Cardiac septum (tissue), 1 donor: ENCODE results near the gene MYCL. TPM values are rescaled to one million over a fixed set of nuclear protein-coding genes. Genes with fewer than 3 reads are reported as not detected.

Experiments
- DNase-seq: peaks from one replicate; pipeline ENCODE4 v3.0.0-alpha.2; 2020; ENCODE audit warnings: low spot score
- intact Hi-C: fragments of 100-400 bp; cut with DNase I; formaldehyde crosslinking; loops from one replicate; pipeline ENCODE4 v1.14.0; 2022
- long read RNA-seq: library from polyadenylated mRNA; unstranded; transcript quantifications from one replicate; pipeline ENCODE4 v2.0.0, GENCODE V29; 2021
- total RNA-seq: library from RNA; stranded (reverse); fragmentation: NEBNext Ultra II Directional; extraction: Animal tissue kit (Norgen Biotek cat#: 25700); gene quantifications from one replicate; pipeline ENCODE4 v1.2.1, GENCODE V29; 2021
- donor health status: DM: no; HTN: no; CAD: no.

Gene MYCL, protein sequence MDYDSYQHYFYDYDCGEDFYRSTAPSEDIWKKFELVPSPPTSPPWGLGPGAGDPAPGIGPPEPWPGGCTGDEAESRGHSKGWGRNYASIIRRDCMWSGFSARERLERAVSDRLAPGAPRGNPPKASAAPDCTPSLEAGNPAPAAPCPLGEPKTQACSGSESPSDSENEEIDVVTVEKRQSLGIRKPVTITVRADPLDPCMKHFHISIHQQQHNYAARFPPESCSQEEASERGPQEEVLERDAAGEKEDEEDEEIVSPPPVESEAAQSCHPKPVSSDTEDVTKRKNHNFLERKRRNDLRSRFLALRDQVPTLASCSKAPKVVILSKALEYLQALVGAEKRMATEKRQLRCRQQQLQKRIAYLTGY
- total RNA-seq, result 0.35 TPM
- long read RNA-seq, partial matches to known transcripts, result 0 of 3 reads
- long read RNA-seq, other reads (novel, unspliced or antisense), result 0 of 3 reads

DNA sequence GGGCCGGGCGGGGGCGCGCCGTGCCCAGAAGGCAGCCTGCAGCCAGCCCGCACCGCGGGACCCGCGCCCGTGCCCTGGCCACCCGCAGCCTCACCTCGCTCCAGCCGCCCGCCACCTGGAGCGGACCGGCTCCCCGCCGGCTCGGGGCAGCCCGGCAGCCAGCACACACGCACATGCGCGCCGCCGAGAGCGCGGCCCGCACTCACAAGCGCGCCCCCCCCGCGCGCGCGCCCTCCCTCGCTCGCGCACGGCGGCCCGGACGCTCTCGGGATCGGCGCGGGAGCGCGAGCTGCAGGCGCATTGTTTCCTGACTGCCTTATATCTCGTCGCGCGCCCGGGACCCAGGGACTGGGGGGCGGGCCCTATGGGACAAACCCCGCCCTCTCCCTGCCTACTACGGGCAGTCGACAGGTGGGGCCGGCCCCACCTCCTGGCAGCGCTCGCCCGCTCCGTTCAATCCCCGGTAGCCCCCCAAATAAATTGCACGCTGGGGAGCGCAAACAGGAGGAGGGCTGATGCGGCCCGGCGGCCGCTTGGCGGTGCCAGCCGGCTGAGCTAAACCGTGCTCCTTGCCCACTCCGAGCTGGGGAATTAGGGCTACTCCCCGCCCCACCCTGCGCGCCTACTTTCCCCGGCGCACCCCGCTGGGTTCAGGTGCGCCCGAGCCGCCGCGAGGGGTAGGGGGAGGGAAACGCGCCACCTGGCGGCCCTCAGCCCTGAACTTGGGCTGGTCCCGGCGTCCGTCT is at the start of gene MYCL:
MYCL (minus strand) TSS at position 204 of the 746 bp plus-strand sequence. CDS start 483 bp downstream, outside the sequence.
- intact Hi-C loops, result loop anchor here (2.0 to 5.0 kb wide), 2 partner anchors 55 to 87 kb away; no protein-coding TSS in a partner anchor
- DNase-seq, result peak; percentile 88

DNA sequence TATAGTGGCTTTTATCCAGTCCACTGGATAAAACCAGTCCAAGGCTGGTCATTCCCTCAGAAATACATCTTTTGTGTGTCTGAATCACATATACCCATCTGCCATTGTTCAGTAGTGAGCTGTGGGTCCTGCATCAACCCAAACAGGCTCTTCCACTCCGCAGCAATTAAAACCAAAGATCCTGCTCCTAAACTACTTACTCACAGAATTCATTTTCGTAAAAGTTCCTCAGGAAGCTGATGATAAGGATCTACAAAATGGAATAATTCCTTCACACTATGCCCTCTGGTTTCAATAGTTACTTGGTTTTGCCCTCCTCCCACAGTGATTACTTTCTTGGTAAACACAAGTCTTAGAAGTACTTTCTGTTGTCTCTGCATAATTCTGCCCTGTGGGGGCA is 48.2 kb upstream of the MYCL start:
- no peak for DNase-seq
- intact Hi-C loops, result no loop called here

DNA sequence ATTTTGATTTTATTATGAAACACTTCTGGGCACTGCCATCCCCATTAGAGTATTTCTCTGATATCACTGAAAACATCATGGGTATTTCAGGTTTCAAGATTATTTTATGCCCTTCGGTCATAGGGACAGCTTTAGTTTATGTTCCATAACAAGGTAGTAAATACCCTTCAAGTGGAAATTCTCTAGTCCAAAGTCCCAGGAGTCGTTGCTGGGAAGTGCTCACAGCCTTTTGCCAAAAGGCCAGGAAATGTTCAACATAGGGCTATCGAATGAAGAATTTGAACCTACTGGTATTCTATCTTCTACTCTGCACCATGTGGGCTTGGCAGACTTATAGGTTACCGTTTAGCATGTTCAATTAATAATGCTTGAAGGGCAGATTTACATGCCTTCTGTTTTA is 45.5 kb upstream of the MYCL start:
- DNase-seq, result no peak
- intact Hi-C loops, result no loop called here

DNA sequence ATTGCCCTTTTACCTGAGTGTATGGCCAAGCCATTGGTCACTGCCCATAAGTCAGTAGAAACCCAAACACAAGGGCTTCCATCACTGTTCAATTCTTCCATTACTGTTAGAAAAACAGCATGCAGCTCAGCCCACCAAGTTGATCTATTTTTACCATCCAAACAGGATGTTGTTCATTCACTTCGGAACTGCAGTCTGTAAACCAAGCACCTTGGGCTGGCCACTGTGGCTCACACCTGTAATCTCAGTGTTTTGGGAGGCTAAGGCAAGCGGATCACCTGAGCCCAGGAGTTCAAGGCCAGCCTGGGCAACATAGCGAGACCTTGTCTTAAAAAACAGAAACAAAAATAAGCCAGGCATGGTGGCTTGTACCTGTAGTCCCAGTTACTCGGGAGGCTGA is 44.5 kb upstream of the MYCL start:
- DNase-seq, result no peak
- intact Hi-C loops, result no loop called here

DNA sequence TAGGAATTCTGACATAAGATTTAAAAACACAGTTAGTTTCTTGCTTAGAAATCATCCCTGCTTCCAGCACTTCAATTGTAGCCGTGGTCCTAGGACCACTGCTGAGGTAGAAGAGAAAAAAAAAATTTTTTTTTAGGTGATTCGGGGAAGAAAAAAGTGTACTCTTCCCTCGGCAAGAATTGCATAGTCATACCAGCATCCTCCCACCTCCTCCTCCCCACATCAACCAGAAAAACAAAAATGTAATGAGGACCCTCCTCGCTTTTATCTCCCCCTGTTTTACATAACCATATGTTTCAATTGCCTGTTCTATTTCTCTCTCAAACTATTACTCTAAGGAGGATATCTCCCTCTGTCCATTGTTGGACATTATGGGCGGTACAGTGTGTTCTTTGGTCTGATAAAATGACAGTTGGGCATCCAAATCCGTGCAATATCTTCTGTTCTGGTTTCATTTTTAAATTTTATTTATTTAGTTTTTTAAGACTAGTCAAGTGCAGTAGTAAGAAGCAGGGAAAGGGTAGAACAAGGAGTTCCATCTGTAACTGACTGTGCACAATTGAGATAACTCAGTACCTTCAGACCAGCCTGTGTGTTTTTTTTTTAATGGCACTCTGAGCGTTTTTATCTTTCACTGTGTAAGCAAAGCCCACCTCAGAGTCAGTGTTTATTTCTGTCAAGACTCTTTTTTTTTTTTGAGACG is 42.8 kb upstream of the MYCL start:
- no peak for DNase-seq
- intact Hi-C loops, result no loop called here

DNA sequence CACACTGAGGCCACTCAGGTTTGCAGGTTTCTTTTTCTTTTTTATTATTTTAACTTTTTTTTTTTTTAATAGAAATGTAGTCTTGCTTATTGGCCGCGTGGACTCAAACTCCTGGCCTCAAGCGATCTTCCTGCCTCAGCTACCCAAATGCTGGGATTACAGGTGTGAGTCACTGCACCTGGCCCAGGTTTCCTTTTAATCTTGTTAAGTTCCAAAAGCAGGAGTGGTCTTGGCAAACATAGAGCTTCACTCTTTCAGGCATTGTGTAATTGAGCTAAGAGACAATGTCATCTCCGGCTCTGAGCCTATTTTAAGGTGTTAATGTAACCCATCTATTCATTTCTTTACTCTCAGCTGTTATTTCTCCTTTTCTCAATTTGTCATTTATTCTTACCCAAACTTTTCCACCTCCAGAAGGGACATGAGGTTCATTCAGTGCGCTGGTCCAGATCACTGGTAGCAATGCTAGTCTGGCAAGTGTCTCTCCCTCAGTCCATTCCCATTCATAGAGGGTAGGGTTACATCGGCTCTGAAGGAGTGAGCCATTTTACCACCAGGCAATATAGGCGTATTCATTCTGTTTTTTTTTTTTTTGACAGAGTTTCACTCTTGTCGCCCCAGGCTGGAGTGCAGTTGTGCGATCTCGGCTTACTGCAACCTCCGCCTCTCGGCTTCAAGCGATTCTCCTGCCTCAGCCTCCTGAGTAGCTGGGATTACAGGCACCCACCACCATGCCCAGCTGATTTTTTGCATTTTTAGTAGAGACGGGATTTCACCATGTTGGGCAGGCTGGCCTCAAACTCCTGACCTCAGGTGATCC is 42.0 kb upstream of the MYCL start:
- intact Hi-C loops, result no loop called here
- DNase-seq, result no peak

DNA sequence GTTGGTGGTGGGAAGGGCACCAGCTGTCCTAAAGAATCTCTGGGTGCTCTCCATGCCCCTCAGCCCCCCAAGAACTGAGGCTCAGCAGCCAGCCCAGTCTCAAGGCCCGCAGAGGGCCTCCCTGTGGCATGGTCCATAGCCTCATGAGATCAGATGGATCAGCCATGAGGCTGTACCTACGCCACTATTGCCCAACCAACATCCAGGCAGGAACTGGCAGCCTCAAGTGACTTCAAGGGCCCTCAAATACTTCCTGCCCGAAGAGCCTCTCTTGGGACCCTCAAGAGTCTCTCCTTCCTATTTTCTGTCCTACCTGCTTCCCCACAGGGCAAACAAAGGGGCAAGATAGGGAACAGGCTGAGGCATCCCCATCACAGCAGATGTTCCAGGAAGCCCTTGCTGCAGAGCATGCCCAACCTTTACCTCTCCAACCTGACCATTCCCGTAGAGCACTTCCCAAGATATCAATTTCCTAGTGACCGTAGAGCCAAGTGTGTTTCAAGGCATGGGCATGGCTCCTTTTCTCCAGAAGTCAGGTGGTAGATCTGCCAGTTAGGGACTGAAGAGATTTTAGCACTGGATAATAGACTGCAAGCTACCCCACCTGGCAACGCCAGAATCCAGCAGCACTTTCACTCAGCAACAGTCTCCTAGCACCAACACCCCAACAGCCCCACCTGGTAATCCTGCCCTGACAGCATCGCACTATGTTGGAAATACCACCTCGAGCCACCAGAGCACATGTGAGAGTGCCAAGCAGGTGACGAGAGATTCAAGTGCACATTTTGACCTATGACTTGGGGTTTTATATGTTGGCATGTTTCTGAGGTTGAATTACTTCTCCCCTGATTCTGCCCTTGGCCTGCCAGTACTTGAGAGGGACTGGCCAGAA is 39.5 kb upstream of the MYCL start:
- intact Hi-C loops, result no loop called here
- DNase-seq, result no peak

DNA sequence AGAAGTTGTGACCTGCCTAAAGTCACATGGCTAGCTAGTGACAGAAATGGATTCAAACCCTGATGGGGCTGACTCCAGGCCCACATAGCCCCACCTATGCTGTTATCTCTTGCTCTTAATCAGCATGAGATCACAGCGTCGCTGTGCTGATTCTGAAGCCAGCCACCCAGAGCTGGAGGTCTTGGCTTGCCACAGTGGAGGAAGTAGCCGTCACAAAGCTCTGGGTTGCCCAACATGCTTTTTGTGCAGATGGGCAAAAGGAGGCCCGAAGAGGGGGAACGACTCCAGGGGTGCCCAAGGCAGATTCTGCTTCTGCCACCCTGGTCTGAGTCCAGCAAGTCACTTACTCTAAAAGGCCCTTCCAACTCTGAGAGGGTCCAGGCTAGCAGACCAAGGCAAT is 38.5 kb upstream of the MYCL start:
- peak; percentile 83 for DNase-seq
- intact Hi-C loops, result no loop called here

DNA sequence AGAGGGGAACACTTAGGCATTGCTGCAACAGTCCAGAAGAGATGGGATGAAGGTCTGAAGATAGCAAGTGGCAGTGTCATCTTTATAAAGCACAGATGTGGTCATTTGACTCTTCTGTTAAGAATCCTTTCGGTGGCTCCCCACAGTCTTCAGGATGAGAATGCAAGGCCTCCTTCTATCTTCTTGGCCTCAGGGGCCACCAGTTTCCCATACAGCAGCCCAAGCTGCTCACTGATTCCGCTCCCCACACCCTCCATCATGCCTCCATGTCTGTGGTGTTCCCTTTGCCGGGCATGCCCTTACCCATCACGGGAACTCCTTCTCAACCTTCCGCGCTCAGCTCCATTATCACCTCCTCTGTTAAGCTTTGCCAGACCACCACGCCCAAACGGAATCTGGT is 37.1 kb upstream of the MYCL start:
- intact Hi-C loops, result no loop called here
- DNase-seq, result no peak

DNA sequence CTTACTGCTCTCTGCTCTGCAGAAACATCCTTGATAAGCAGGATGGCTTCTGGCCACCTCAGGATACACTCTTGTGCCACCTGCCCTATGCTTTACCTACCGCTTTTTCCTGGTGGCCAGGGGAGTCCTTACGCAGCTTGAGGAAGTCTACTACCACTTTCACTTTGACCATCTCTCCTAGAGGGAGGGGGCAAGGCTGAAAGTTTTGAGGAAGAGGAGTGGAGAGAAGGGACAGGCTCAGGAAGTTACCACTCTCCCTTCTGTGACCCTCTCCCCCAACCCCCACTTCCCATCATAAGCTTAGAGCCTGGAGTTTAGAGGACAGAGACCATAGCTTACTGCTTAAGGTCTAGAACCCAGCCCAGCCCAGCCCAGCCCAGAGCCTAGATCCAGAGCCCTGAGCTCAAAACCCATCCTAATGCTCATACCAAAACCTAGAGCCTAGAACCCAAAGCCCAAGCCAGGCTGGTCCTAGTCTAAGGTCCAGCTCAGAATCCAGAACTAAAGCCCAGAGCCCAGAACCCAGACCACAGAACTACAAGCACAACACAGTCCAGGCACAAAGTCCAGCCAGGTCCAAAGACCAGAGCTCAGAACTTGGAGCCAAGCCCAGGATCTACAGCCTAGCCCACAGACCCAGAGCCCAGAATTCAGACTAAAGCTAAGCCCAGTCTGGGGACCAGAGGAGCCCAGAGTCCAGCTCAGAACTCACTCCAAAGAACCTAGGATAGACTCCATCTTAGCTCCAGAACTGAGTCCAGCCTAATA is 35.2 kb upstream of the MYCL start:
- intact Hi-C loops, result no loop called here
- DNase-seq, result no peak

DNA sequence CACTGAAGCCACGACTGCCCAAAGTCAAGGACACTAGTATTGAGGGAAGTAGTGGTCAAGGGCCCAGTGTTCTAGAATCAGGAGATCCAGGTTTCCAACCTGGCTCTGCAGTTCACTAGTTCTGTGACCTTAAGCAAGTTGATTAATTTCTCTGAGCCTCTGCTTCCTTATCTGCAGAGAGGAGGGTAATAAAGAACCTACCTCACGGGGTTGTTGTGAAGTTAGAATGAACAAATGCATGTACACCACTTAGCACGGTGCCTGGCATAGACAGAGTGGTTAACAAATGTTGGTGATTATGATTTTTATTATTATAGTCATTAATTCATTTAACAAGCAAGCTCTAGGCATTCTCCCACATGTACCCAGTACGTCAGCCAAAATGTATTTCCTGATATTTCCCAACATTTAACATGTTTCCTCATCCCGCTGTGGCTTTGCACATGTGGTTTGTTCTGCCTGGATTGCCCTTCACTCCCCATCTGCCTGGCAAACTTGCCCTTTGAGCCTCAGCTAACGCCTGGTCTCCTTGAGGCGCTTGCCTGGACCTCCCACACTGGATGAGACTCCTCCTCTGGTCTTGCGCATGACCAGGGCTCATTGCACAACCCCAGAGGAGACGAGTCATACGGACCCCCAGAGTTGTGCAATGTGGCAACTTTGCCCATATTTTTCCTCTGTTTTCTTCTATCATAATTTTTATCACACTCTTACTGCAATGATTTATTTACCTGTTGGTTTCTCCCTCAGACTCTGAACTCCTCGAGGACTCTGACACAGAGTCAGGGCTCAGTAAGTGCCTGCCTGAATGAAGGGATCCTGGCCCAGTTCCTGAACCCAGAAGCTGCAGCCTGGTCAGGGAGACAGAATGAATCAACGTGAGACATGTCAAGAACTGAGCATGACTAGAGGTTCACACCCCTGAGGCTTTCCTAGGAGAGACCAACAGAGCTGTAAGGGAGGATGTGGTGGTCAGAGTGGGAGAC is 32.5 kb upstream of the MYCL start:
- intact Hi-C loops, result no loop called here
- DNase-seq, result peak; percentile 84

DNA sequence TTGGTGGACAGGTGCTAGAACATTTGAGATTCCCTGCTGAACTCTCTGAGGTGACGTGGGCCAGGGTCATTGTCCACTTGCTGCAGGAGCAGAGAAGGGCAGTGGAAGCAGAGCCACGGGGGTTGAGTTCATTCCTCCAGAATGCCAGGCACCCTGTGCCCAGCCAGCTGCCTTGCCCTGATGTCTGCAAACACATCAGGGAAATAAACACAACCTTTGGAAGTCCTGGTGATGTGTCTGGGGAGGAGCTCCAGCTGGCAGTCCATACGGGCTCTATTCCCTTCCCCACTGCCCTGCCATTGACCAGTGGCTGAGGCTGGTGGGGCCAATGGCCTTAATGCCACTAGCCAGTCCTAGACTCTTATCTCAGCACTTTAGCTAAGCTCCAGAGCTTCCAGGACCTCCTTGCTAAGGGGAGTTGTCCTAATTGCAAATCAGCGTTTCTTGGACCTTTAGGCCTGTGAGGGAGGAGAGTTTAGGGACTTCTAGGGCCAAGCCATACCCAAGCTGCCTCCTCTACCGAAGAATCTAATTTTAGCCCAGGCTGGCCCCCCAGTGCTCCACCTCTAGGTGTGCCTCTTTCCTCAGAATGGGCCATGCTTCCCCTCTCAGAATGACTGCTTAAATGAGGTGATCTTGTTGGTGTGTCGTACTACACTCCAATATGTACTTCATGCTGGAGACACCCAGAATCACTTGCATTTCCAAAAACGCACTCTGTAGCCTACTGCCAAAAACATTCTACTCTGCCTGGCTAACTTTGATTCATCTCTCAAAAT is 27.3 kb upstream of the MYCL start:
- intact Hi-C loops, result no loop called here
- DNase-seq, result no peak

DNA sequence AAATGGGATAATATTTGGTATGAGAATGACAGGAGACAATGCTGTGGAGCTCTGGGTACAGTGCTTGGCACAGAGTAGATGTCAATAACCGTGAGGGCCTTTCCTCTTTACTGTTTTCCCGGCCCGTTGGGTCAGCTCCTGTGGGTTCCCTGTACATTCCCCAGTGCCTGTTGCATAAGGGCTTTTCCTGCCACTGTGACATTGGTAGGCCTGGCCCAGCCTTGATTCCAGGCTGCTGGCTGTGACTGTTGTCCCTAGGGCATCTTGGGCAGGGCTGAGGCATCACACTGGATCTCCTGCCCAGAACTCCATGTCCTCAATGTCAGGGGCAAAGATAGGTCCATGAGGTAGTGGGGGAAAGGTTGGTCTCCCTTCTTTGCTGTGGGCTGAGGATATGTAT is 25.8 kb upstream of the MYCL start:
- no peak for DNase-seq
- intact Hi-C loops, result no loop called here

DNA sequence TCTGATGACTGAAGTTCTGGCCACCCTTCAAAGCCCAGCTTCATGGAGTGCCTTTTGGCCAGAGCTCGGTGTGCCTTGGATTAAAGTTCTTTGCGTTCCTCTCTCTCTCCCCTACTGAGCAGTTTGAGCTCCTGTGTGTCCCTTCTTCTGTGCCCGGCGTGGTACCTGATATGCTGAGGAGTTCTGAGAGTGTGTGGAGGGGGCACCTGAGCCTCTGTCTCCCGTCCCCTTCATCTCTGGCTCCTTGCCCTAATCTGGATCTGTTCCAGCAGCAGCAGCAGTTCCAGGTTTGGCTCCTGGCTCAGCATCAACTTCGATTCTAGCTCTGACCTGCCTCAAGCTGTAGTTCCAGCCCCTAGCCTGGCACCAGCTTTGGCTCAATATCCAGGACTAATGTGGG is 25.1 kb upstream of the MYCL start:
- intact Hi-C loops, result no loop called here
- DNase-seq, result no peak

DNA sequence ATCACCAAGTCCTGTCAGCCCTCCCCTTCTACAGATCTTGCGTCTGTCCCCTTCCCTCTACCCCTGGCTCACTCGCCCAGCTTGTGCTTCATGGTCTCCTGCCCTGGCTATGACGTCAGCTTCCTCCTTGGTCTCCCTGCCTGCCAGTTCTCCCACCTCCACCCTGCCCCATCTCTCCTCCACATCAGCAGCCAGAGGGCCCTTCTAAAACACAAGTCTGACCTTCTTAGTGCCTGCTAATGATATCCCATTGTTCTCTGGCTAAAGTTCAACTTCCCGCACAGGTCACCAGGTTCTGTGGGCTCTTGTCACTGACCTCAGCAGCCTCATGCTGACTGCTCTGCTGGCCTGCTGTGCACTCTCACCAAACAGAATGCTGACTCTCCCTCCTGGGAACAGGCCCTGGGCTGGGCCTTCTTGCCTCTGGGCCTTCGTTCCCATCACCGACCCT is 24.7 kb upstream of the MYCL start:
- no peak for DNase-seq
- intact Hi-C loops, result no loop called here
